ENCODE results near the gene DNAJB12.

The DNAJB12 gene

DNA sequence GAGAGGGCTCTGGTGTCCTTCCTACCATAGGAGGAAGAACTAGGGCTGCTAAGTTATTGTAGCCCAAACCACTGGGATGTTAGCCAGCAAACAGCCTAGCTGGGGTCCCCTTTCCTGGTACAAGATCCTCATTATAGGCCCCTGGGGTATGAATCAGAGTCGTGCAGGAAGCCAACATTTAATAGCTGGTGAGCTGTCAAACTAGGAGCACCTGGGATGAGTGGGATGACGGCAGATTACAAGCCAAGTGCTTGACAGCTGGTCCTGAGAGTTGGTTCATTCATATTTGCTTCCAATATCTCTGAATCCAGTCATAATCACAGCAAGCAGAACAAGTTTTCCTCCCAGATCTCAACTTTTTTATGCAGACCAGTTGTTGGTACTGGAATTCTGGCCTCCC is 25.1 kb upstream of the DNAJB12 start:
- H3K27ac ChIP-seq (ENCODE audit: low read depth, low read length, severe bottlenecking): no peak overlapping the region
- WGBS, 2 experiments (ENCODE audit: insufficient coverage in 2 of 2): 100% methylated on average over 2 of the region's 2 CpGs
- no peaks in the 10 kb centered on the region for H3K4me1 ChIP-seq (ENCODE audit: control insufficient read depth, insufficient read depth, low read length, poor library complexity, severe bottlenecking)
- H3K36me3 ChIP-seq (ENCODE audit: control insufficient read depth, insufficient read depth, low read length): no peaks in the 10 kb centered on the region
- H3K4me3 ChIP-seq (ENCODE audit: extremely low read depth, insufficient read depth, low read length, poor library complexity, severe bottlenecking): no peak overlapping the region
- no peaks in the 10 kb centered on the region for H3K9me3 ChIP-seq (ENCODE audit: control insufficient read depth, low read length)

- no peaks in the 10 kb centered on the region for H3K9me3 ChIP-seq (ENCODE audit: control insufficient read depth, low read length)
- no peak overlapping the region for H3K4me3 ChIP-seq (ENCODE audit: extremely low read depth, insufficient read depth, low read length, poor library complexity, severe bottlenecking)
- no peaks in the 10 kb centered on the region for H3K4me1 ChIP-seq (ENCODE audit: control insufficient read depth, insufficient read depth, low read length, poor library complexity, severe bottlenecking)
- WGBS, 2 experiments (ENCODE audit: insufficient coverage in 2 of 2): 92 to 96% methylated on average over 1 to 2 of the region's 2 CpGs
- no peak overlapping the region for H3K27ac ChIP-seq (ENCODE audit: low read depth, low read length, severe bottlenecking)
- no peaks in the 10 kb centered on the region for H3K36me3 ChIP-seq (ENCODE audit: control insufficient read depth, insufficient read depth, low read length)
Measured at GRCh38 chr10:72379062-72379461, 24.3 kb upstream of the DNAJB12 start.

DNA sequence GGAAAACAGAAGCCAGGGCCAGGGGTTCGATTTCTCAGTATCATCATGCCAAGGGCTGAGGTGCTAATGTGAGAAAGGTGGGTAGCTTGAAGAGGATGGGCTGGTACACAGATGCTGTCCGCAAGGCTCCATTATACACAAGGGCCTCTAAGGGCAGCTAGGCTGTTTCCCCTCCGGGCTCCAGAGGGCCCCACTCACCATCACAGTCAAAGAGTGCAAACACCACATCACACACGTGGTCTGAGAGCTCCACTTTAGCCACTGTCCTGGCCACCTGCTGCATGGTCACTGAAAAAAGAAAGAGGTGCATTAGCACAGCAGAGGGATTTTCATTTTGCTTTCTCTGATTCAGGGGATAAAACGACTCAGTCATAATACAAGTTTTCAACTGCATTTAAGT is 20.9 kb upstream of the DNAJB12 start:
- Histone ChIP-seq H3K4me1 (ENCODE audit: control insufficient read depth, insufficient read depth, low read length, poor library complexity, severe bottlenecking) (no peaks in the 10 kb centered on the region), H3K36me3 (ENCODE audit: control insufficient read depth, insufficient read depth, low read length) (peaks cover 6% of the 10 kb centered on the region), H3K4me3 (ENCODE audit: extremely low read depth, insufficient read depth, low read length, poor library complexity, severe bottlenecking) (no peak overlapping the region), H3K9me3 (ENCODE audit: control insufficient read depth, low read length) (no peaks in the 10 kb centered on the region), H3K27ac (ENCODE audit: low read depth, low read length, severe bottlenecking) (no peak overlapping the region)
- 90 to 92% methylated on average over 1 to 3 of the region's 5 CpGs for WGBS, 2 experiments (ENCODE audit: insufficient coverage in 2 of 2)

- Histone ChIP-seq H3K9me3 (ENCODE audit: control insufficient read depth, low read length) (no peaks in the 10 kb centered on the region), H3K4me1 (ENCODE audit: control insufficient read depth, insufficient read depth, low read length, poor library complexity, severe bottlenecking) (no peaks in the 10 kb centered on the region), H3K27ac (ENCODE audit: low read depth, low read length, severe bottlenecking) (no peak overlapping the region), H3K4me3 (ENCODE audit: extremely low read depth, insufficient read depth, low read length, poor library complexity, severe bottlenecking) (no peak overlapping the region), H3K36me3 (ENCODE audit: control insufficient read depth, insufficient read depth, low read length) (peaks cover 6% of the 10 kb centered on the region)
- WGBS, 2 experiments (ENCODE audit: insufficient coverage in 2 of 2): 69 to 89% methylated on average over 2 of the region's 3 CpGs
Measured at GRCh38 chr10:72375173-72375572, 20.5 kb upstream of the DNAJB12 start.

- Histone ChIP-seq H3K9me3 (ENCODE audit: control insufficient read depth, low read length) (no peaks in the 10 kb centered on the region), H3K4me1 (ENCODE audit: control insufficient read depth, insufficient read depth, low read length, poor library complexity, severe bottlenecking) (no peaks in the 10 kb centered on the region), H3K36me3 (ENCODE audit: control insufficient read depth, insufficient read depth, low read length) (peaks cover 28% of the 10 kb centered on the region), H3K27ac (ENCODE audit: low read depth, low read length, severe bottlenecking) (no peak overlapping the region), H3K4me3 (ENCODE audit: extremely low read depth, insufficient read depth, low read length, poor library complexity, severe bottlenecking) (no peak overlapping the region)
Measured at GRCh38 chr10:72370201-72370722, 15.5 kb upstream of the DNAJB12 start.

GRCh38 chr10:72367301-72367960 is 12.7 kb upstream of the DNAJB12 start:
- WGBS, 2 experiments (ENCODE audit: insufficient coverage in 2 of 2): 71 to 100% methylated on average over 1 to 3 of the region's 4 CpGs
- Histone ChIP-seq H3K4me3 (ENCODE audit: extremely low read depth, insufficient read depth, low read length, poor library complexity, severe bottlenecking) (no peak overlapping the region), H3K36me3 (ENCODE audit: control insufficient read depth, insufficient read depth, low read length) (peaks cover 28% of the 10 kb centered on the region), H3K9me3 (ENCODE audit: control insufficient read depth, low read length) (no peaks in the 10 kb centered on the region), H3K27ac (ENCODE audit: low read depth, low read length, severe bottlenecking) (no peak overlapping the region), H3K4me1 (ENCODE audit: control insufficient read depth, insufficient read depth, low read length, poor library complexity, severe bottlenecking) (peaks cover 4% of the 10 kb centered on the region)

- H3K4me3 ChIP-seq (ENCODE audit: extremely low read depth, insufficient read depth, low read length, poor library complexity, severe bottlenecking): no peak overlapping the region
- peaks cover 4% of the 10 kb centered on the region for H3K4me1 ChIP-seq (ENCODE audit: control insufficient read depth, insufficient read depth, low read length, poor library complexity, severe bottlenecking)
- H3K27ac ChIP-seq (ENCODE audit: low read depth, low read length, severe bottlenecking): no peak overlapping the region
- WGBS, 2 experiments (ENCODE audit: insufficient coverage in 2 of 2): 90 to 95% methylated on average over 6 of the region's 7 CpGs
- peaks cover 23% of the 10 kb centered on the region for H3K36me3 ChIP-seq (ENCODE audit: control insufficient read depth, insufficient read depth, low read length)
- H3K9me3 ChIP-seq (ENCODE audit: control insufficient read depth, low read length): no peaks in the 10 kb centered on the region
Measured at GRCh38 chr10:72365106-72365895, 10.6 kb upstream of the DNAJB12 start.

DNA sequence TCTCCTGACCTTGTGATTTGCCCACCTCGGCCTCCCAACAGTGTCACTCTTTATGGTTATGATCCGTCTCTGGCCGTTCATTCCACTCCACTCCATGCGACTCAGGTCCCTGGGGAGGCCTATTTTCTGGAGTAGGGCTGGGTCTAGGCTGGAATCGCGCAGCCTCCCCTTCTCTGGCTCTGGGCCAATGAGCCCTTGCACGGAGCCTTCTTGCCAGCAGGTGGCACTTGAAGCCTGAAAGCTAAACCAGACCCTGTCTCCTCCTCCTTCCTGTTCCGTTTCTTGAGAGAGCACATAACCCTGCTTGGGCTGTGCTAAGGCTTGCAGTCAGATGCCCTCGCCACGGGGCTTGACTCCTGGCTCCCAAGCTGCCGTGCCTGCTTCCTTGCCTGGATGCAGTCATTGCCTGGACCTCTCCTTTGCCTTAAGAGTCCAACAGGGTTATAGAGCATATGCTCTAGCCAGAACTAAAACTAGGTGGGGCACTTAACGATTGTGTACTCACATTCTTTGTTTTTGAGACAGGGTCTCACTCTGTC is 9.6 kb upstream of the DNAJB12 start:
- H3K9me3 ChIP-seq (ENCODE audit: control insufficient read depth, low read length): no peaks in the 10 kb centered on the region
- peaks cover 23% of the 10 kb centered on the region for H3K36me3 ChIP-seq (ENCODE audit: control insufficient read depth, insufficient read depth, low read length)
- no peak overlapping the region for H3K27ac ChIP-seq (ENCODE audit: low read depth, low read length, severe bottlenecking)
- WGBS, 2 experiments (ENCODE audit: insufficient coverage in 2 of 2): 22% methylated on average over 11 to 12 of the region's 12 CpGs
- peaks cover 4% of the 10 kb centered on the region for H3K4me1 ChIP-seq (ENCODE audit: control insufficient read depth, insufficient read depth, low read length, poor library complexity, severe bottlenecking)
- no peak overlapping the region for H3K4me3 ChIP-seq (ENCODE audit: extremely low read depth, insufficient read depth, low read length, poor library complexity, severe bottlenecking)

- Histone ChIP-seq H3K4me1 (ENCODE audit: control insufficient read depth, insufficient read depth, low read length, poor library complexity, severe bottlenecking) (peaks cover 15% of the 10 kb centered on the region), H3K9me3 (ENCODE audit: control insufficient read depth, low read length) (no peaks in the 10 kb centered on the region), H3K36me3 (ENCODE audit: control insufficient read depth, insufficient read depth, low read length) (no peaks in the 10 kb centered on the region), H3K27ac (ENCODE audit: low read depth, low read length, severe bottlenecking) (no peak overlapping the region), H3K4me3 (ENCODE audit: extremely low read depth, insufficient read depth, low read length, poor library complexity, severe bottlenecking) (no peak overlapping the region)
- whole genome bisulfite sequencing, 2 experiments (ENCODE audit: insufficient coverage in 2 of 2): 90 to 96% methylated on average over 4 of the region's 4 CpGs
Measured at GRCh38 chr10:72356987-72357386, 2.3 kb upstream of the DNAJB12 start.

- Histone ChIP-seq H3K9me3 (ENCODE audit: control insufficient read depth, low read length) (no peaks in the 10 kb centered on the region), H3K36me3 (ENCODE audit: control insufficient read depth, insufficient read depth, low read length) (no peaks in the 10 kb centered on the region), H3K4me1 (ENCODE audit: control insufficient read depth, insufficient read depth, low read length, poor library complexity, severe bottlenecking) (peaks cover 15% of the 10 kb centered on the region), H3K4me3 (ENCODE audit: extremely low read depth, insufficient read depth, low read length, poor library complexity, severe bottlenecking) (no peak overlapping the region), H3K27ac (ENCODE audit: low read depth, low read length, severe bottlenecking) (no peak overlapping the region)
- 91 to 98% methylated on average over 5 to 6 of the region's 6 CpGs for WGBS, 2 experiments (ENCODE audit: insufficient coverage in 2 of 2)
Measured at GRCh38 chr10:72356115-72356514, 1.4 kb upstream of the DNAJB12 start.

DNA sequence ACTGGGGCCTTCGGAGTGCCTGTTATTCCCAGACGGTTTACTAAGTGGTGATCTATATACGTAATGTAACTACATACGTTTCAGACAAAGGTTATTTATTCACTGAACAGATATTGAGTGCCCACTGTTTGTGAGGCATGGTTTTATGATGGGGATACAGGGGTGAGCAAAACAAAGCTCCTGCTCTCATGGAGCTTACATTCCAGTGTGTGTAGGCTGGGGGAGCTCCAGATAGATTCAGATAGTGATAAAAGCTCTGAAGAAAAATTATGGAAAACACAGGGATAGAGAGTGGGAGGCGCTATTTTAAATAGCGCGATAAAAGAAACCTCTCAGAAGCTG is 466 bp upstream of the DNAJB12 start:
- H3K4me3 ChIP-seq (ENCODE audit: extremely low read depth, insufficient read depth, low read length, poor library complexity, severe bottlenecking): peak overlapping the region; percentile 95
- peak overlapping the region; percentile 97 for H3K27ac ChIP-seq (ENCODE audit: low read depth, low read length, severe bottlenecking)
- peaks cover 7% of the 10 kb centered on the region for H3K36me3 ChIP-seq (ENCODE audit: control insufficient read depth, insufficient read depth, low read length)
- no peaks in the 10 kb centered on the region for H3K9me3 ChIP-seq (ENCODE audit: control insufficient read depth, low read length)
- peaks cover 15% of the 10 kb centered on the region for H3K4me1 ChIP-seq (ENCODE audit: control insufficient read depth, insufficient read depth, low read length, poor library complexity, severe bottlenecking)
- 49 to 94% methylated on average over 3 to 5 of the region's 7 CpGs for WGBS, 2 experiments (ENCODE audit: insufficient coverage in 2 of 2)
